ENCODE data around the gene MYH14.

- TF ChIP-seq CTCF (IDR thresholded peaks at IDR 0.05; ENCODE audit: low read depth, low read length) (no peak), POLR2A (IDR thresholded peaks at IDR 0.05; ENCODE audit: extremely low read depth, insufficient read length) (no peak), MYC (IDR thresholded peaks at IDR 0.05; ENCODE audit: low read depth, low read length) (no peak), MAX (IDR thresholded peaks at IDR 0.05; ENCODE audit: low read depth, low read length) (no peak)
Measured at GRCh38 chr19:50300051-50300450, 96.6 kb downstream of the MYH14 start.
